Chondrocyte (in vitro differentiated cells): Measurements from ENCODE around the gene APOO. TPM values are rescaled to one million over a fixed set of nuclear protein-coding genes. Genes with fewer than 3 reads are reported as not detected.
A peak's percentile ranks its signal among the peaks of the same experiment; 100 is the strongest.

ENCODE experiments used
- DNase-seq: peaks from one replicate; pipeline ENCODE4 v3.0.0; 2021; ENCODE audit warnings: mixed read lengths, low spot score
- H3K27ac Mint-ChIP-seq: one replicate; pipeline ENCODE4 v1.8.0; 2021; ENCODE audit warnings: mild to moderate bottlenecking, moderate library complexity, mixed read lengths; ENCODE audit not compliant: unreplicated experiment
- H3K27me3 Mint-ChIP-seq: 2 replicates; pipeline ENCODE4 v1.8.0; 2021; ENCODE audit warnings: low read depth, mixed read lengths
- H3K36me3 Mint-ChIP-seq: 2 replicates; pipeline ENCODE4 v1.8.0; 2021; ENCODE audit warnings: low read depth, mixed read lengths
- H3K4me1 Mint-ChIP-seq: 2 replicates; pipeline ENCODE4 v1.8.0; 2021; ENCODE audit warnings: low read depth, mild to moderate bottlenecking, mixed read lengths
- H3K4me3 Mint-ChIP-seq: one replicate; pipeline ENCODE4 v1.8.0; 2021; ENCODE audit warnings: mild to moderate bottlenecking, moderate library complexity, mixed read lengths; ENCODE audit not compliant: unreplicated experiment
- H3K9me3 Mint-ChIP-seq: 2 replicates; pipeline ENCODE4 v1.8.0; 2021; ENCODE audit warnings: low read depth, mixed read lengths
- CTCF ChIP-seq: fragments of 200-600 bp; sonication (generic); IDR thresholded peaks from 2 replicates; pipeline ENCODE4 v1.5.0; 2021; ENCODE audit warnings: antibody characterized with exemption, mild to moderate bottlenecking, moderate library complexity
- total RNA-seq: library from RNA; stranded (reverse); gene quantifications from 3 replicates; pipeline ENCODE4 v1.2.1, GENCODE V29; 2021

APOO gene
- total RNA-seq, 1 donor from 2014 or later, result 29.1 TPM

GRCh38 chrX:23904096-23904495, 3.6 kb downstream of the APOO start:
- Mint-ChIP-seq H3K27me3 (no peaks in the 10 kb centered on the region), H3K27ac (peak overlapping the region; percentile 69), H3K4me1 (peaks cover 27% of the 10 kb centered on the region), H3K4me3 (no peak overlapping the region), H3K36me3 (no peaks in the 10 kb centered on the region), H3K9me3 (no peaks in the 10 kb centered on the region)
- no peak for DNase-seq
- no peak for TF ChIP-seq CTCF

GRCh38 chrX:23902419-23902818, 5.3 kb downstream of the APOO start:
- peaks cover 33% of the 10 kb centered on the region for H3K4me1 Mint-ChIP-seq
- no peaks in the 10 kb centered on the region for H3K9me3 Mint-ChIP-seq
- H3K36me3 Mint-ChIP-seq, result no peaks in the 10 kb centered on the region
- no peaks in the 10 kb centered on the region for H3K27me3 Mint-ChIP-seq
- peak; percentile 75 for TF ChIP-seq CTCF
- DNase-seq, result no peak
- no peak overlapping the region for H3K27ac Mint-ChIP-seq
- no peak overlapping the region for H3K4me3 Mint-ChIP-seq

- no peak for DNase-seq
- Mint-ChIP-seq H3K36me3 (no peaks in the 10 kb centered on the region), H3K27ac (no peak overlapping the region), H3K4me1 (peaks cover 36% of the 10 kb centered on the region), H3K9me3 (no peaks in the 10 kb centered on the region), H3K4me3 (no peak overlapping the region), H3K27me3 (no peaks in the 10 kb centered on the region)
- peak; percentile 77 for TF ChIP-seq CTCF
Measured at GRCh38 chrX:23901805-23902204, 5.9 kb downstream of the APOO start.

- Mint-ChIP-seq H3K27ac (no peak overlapping the region), H3K4me3 (no peak overlapping the region), H3K9me3 (no peaks in the 10 kb centered on the region), H3K4me1 (peaks cover 31% of the 10 kb centered on the region), H3K36me3 (no peaks in the 10 kb centered on the region), H3K27me3 (no peaks in the 10 kb centered on the region)
- TF ChIP-seq CTCF, result no peak
- DNase-seq, result no peak
Measured at GRCh38 chrX:23901060-23901459, 6.7 kb downstream of the APOO start.

- no peak for DNase-seq
- H3K27me3 Mint-ChIP-seq, result no peaks in the 10 kb centered on the region
- peaks cover 31% of the 10 kb centered on the region for H3K4me1 Mint-ChIP-seq
- TF ChIP-seq CTCF, result no peak
- no peaks in the 10 kb centered on the region for H3K9me3 Mint-ChIP-seq
- no peak overlapping the region for H3K4me3 Mint-ChIP-seq
- peak overlapping the region; percentile 19 for H3K27ac Mint-ChIP-seq
- H3K36me3 Mint-ChIP-seq, result no peaks in the 10 kb centered on the region
Measured at GRCh38 chrX:23900220-23900797, 7.4 kb downstream of the APOO start.
